GM15510 (cell line): ENCODE measurements around the gene NAV2.

ENCODE experiments used
- POLR2A ChIP-seq: IDR thresholded peaks from 3 replicates; pipeline ENCODE4 v1.6.1; 2011; ENCODE audit warnings: borderline replicate concordance; ENCODE audit not compliant: insufficient read length; ENCODE audit errors: extremely low read depth

Gene NAV2

GRCh38 chr11:19789835-19790710 is 77.4 kb downstream of the NAV2 start:
- TF ChIP-seq POLR2A, result no peak

- no peak for TF ChIP-seq POLR2A
Measured at GRCh38 chr11:19790831-19791552, 78.4 kb downstream of the NAV2 start.

- TF ChIP-seq POLR2A, result no peak
Measured at GRCh38 chr11:19792510-19792909, 79.9 kb downstream of the NAV2 start.

- TF ChIP-seq POLR2A, result no peak
Measured at GRCh38 chr11:19793326-19793725, 80.7 kb downstream of the NAV2 start.

- no peak for TF ChIP-seq POLR2A
Measured at GRCh38 chr11:19794161-19794560, 81.5 kb downstream of the NAV2 start.

- no peak for TF ChIP-seq POLR2A
Measured at GRCh38 chr11:19795082-19795481, 82.4 kb downstream of the NAV2 start.

GRCh38 chr11:19800162-19800561 is 87.5 kb downstream of the NAV2 start:
- no peak for TF ChIP-seq POLR2A

- TF ChIP-seq POLR2A, result no peak
Measured at GRCh38 chr11:19800714-19801519, 88.3 kb downstream of the NAV2 start.

- no peak for TF ChIP-seq POLR2A
Measured at GRCh38 chr11:19802773-19803293, 90.2 kb downstream of the NAV2 start.

GRCh38 chr11:19803506-19803998 is 90.9 kb downstream of the NAV2 start:
- TF ChIP-seq POLR2A, result no peak

- no peak for TF ChIP-seq POLR2A
Measured at GRCh38 chr11:19805376-19805775, 92.7 kb downstream of the NAV2 start.

- no peak for TF ChIP-seq POLR2A
Measured at GRCh38 chr11:19805827-19806226, 93.2 kb downstream of the NAV2 start.

GRCh38 chr11:19806251-19806650 is 93.6 kb downstream of the NAV2 start:
- TF ChIP-seq POLR2A, result no peak

GRCh38 chr11:19808076-19808911 is 95.7 kb downstream of the NAV2 start:
- TF ChIP-seq POLR2A, result no peak
